GM21423 (cell line): Measurements from ENCODE around the gene WWC1.

ENCODE experiments used
- ATAC-seq: cut with Tn5 transposase; IDR thresholded peaks from one replicate; pipeline ENCODE4 v1.9.1; 2021; ENCODE audit warnings: mild to moderate bottlenecking, moderate library complexity; ENCODE audit not compliant: unreplicated experiment

The WWC1 gene

DNA sequence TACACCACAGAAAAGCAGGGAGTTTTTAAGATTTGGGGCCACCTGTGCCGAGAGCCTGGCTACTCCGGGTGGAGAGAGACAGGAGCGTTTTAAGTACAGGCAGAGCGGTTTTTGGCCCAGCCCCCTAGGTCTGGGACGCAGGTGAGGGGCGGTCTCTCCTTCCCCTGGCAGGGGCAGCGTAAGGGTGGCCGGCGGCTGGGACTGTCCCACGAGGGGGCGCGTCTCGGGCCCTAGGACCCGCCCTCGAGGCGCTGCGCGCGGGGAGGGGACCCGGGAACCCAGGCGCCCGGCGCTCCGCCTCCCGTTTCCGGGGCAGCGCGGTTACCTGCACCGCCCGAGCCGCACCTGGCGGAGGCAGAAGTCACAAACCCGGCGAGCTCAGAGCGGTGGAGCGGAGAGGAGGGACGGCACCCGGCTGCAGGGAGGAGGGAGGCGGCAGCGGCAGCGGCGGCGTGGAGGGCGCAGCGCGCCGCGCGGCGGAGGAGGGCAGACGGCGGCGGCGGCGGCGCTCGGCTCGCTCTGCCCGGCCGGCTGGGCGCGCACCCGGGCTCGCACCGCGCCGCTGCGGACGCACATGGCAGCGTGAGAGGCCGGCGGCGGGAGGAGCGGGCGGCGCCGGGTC is at the start of gene WWC1:
Gene WWC1, plus strand, starts transcription at position 304 of the 622 bp plus-strand sequence. CDS start 508 bp downstream, outside the sequence.
- peak; percentile 77 for ATAC-seq

DNA sequence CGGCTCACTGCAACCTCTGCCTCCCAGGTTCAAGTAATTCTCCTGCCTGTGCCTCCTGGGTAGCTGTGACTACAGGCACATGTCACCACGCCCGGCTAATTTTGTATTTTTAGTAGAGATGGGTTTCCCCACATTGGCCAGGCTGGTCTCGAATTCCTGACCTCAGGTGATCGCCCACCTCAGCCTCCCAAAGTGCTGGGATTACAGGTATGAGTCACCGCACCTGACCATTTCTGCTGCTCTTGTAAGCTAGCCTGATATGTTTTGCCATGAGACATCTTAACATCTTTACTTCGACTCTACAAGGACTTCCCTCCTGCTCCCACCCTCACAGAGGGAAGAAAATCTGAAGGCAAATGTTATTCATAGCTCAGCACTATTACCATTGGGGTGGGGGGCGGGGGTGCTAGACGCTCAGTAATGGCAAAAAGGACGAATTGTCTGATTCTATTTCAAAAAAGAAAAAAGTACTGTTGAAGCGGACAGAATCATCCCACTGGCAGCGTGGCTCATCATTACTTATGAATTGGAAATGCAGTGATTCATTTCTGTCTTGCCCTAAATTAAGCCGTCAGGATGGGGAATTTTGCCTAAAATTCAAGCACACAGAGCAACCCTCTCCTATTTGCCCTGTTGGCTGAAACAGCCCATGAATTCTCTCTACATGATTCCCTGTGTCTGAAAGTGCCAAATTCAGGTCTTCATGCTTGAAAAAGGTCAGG is 46.4 kb upstream of the WWC1 start:
- no peak for ATAC-seq

DNA sequence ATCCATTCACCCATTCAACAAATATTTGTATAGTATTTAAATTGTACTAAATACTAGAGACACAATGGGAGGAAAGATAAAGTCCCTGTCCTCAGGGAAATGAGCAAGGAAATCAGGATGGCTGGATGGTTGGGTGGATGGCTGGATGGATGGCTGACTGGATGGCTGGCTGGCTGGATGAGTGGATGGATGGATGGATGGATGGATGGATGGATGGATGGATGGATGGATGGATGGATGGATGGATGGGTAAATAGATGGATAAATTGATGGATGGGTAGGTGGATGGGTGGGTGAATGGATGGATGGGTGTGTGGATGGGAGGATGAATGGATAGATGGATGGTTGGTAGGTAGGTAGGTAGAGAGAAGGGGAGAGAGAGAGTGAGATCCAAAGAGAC is 41.5 kb upstream of the WWC1 start:
- no peak for ATAC-seq

DNA sequence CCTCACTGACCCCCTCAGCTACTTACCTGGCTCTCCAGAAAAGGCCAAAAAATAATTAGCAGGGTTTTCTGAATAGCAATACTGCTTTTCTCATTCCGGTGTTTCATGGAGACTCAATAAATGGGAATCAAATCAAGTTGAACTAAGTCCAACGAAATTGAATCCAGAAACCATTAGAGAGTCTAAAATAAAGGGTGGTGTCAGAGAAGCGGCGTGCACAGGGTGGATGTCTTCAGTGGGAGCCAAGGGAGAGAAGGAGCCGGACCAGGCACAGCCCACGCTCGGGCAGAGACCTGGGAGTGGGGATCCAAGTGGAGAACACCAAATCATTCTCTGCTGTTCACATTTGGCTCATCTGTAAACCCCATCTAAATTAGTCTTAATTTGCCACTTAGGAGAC is 40.2 kb upstream of the WWC1 start:
- no peak for ATAC-seq

DNA sequence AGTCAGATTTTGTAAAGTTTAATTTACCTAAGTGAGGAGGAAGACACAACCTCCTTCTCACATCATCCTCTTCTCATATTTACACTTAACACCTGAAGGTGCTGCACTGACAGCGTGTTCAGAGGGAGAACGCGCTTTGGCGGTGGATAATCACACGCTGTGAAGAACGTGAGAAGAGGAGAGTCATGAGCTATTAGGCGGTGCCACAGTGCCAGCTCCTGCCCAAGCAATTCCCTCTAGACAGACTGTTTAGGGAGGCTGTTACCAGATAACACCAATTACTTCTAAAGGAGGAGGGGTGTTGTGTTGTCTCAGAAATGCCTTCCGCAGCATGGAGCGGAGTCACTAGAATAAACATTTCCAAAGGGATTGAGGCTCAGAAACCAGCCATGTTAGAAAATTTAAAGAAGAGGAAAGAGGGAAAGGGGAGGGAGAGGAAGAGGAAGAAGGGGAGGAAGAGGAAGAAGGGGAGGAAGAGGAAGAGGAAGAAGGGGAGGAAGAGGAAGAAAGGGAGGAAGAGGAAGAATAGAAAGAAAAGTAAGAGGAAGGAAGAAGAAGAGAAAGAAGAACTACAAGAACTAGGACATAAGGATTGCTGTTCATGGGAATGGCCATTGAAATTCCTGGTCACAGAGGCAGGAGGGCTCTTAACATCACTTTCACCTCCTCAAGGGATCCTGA is 37.3 kb upstream of the WWC1 start:
- no peak for ATAC-seq

DNA sequence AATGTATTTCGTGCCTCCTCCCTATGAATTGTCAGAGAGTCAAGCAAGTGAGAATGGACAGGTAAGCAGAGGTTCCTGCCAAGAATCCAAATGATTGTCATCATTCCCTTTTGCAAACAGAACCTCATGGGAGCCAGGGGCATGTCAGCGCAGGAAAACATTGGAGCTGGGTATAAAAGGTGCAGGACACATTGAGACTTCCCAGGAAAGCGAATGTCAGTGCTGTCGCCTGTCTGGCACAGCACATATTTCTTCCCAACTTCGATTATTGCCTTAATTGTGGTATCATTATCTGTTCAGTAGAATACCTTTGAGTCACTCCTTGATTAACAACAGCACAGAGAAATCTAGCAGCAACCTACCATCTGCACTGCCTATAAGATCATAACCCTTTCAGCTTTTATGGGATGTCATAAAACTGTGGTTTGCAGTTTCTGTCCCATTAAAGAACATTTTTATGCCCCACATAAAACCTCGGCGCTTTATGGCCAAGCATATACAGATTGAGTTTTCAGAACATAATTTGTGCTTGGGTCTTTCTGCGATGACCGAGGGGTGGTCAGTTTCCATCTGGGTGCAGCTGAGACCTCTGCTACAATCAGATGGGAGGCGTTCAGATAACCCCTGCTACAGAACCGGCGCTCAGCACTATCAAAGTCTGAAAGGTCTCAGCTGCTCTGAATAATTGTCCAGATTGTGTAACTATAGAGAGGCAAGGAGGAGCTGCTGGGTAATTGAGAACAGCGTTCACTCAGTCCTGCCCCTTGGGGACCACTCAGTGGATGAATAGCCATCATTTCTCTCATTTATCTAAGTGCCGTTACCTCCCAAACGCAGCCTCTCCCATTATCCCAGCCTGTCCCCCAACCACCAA is 30.9 kb upstream of the WWC1 start:
- no peak for ATAC-seq

DNA sequence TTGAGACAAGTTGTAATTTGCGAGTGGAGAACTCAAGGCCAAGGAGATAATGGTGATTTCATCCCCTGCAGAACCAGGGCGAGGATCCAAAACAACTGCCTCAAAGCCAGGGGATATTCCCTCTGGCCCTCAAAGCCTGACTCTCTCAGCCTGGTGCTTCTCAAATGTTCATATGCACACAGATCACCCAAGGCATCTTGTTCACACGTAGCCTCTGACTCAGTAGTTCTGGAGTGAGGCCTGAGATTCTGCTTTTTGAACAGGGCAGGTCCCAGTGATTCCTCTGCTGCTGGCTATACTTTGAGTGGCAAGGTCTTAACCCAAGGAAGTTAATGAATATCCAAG is 30.2 kb upstream of the WWC1 start:
- ATAC-seq, result no peak

DNA sequence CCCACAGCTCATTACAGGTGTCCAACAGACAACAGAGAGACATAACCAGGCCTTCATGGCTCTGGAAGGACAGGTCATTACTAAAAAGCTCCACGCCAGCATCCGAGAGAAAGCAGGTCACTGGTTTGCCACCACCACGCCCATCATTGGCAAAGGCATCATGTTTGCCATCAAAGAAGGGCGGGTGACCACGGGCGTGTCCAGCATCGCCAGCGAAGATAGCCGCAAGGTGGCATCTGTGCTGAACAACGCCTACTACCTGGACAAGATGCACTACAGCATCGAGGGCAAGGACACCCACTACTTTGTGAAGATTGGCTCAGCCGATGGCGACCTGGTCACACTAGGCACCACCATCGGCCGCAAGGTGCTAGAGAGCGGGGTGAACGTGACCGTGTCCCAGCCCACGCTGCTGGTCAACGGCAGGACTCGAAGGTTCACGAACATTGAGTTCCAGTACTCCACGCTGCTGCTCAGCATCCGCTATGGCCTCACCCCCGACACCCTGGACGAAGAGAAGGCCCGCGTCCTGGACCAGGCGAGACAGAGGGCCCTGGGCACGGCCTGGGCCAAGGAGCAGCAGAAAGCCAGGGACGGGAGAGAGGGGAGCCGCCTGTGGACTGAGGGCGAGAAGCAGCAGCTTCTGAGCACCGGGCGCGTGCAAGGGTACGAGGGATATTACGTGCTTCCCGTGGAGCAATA is 29.3 kb upstream of the WWC1 start:
- ATAC-seq, result no peak

DNA sequence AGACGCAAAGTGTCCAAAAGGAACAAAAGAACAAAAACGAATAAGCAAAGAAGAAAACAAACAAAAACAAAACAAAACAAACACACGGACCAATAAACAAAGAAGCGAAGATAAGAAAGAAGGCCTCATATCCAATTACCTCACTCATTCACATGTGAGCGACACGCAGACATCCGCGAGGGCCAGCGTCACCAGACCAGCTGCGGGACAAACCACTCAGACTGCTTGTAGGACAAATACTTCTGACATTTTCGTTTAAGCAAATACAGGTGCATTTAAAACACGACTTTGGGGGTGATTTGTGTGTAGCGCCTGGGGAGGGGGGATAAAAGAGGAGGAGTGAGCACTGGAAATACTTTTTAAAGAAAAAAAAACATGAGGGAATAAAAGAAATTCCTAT is 28.3 kb upstream of the WWC1 start:
- ATAC-seq, result no peak

DNA sequence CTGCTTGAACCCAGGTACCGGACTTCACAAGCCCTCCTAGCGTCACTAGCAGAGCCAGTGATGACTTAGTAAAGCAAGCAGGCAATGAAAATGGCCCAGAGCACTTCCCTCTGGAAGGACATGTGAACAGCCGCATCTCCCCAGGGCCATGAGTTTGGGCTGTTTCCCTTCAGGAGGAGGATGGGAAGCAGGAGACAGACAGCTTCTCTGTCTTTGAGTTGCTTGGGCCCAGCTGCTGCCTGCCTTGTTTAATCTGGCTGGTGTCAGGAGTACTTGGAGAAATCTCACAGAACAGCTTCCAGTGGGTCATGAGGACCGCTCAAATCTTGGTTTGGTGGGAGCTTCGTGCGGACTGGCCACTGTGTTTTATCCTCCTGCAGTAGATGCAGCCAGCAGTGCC is 25.4 kb upstream of the WWC1 start:
- no peak for ATAC-seq

DNA sequence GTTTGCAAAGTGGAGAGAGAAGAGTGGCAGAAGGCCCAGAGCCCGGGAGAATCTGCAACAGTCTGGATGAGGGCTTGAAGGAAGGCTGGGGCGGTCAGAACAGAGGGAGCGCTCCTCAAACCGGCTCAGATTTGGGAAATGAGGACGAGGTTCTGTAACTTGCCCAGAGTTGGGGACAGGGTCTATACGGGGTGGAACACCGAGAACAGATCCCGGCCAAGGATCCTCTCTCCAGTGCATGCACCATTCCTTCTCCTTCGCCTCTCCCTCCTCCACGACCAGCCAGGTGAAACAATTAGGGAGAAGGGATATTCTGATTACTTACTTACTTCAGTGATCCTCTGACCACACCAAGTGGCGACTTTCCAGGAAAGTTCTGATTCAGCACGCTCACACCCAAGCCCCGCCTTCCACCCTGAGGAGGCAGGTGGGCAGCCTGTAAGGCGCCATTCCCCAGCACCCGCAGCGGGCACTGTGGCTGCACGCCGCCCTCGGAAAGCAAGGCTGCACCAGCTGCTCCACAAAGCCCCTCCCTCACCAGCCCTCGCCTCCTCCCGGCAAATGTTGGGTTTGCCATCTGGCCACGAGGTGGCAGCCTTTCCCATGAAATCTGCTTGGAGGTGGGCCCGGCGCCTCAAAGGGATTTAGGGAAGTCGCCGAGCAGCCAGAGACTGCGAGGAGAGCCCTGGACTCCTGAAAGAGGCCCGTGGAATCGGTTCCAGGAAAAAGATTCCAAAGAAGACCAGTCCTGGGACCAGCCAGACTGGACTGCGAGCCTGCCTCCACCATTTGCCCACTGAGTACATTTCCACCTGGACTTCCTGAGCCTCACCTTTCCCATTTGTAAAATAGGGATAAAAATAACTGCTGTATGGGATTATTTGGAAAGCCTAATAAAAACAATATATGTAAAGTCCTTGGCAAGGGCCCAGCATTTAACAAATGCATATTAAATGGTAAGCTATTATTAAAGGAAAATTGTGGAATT is 22.2 kb upstream of the WWC1 start:
- ATAC-seq, result peak; percentile 90

DNA sequence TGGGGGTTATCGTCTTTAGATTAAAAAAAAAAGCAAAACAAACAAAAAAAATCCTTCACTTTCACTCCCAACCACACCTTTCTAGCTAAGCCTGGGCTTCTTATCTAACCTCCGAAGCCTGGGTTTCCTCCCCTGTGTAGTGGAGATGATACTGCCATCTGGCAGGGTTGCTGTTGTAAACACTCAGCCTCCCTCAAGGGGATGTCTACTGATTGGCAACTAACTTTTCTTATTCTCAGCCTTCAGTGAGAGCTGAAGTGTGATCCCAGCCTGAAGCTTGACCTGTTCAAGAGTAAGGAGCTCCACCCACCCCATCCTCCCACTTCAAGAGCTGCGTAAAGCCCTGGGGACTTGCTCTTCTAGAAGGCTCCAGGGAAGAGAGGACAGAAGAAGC is 21.5 kb upstream of the WWC1 start:
- no peak for ATAC-seq

DNA sequence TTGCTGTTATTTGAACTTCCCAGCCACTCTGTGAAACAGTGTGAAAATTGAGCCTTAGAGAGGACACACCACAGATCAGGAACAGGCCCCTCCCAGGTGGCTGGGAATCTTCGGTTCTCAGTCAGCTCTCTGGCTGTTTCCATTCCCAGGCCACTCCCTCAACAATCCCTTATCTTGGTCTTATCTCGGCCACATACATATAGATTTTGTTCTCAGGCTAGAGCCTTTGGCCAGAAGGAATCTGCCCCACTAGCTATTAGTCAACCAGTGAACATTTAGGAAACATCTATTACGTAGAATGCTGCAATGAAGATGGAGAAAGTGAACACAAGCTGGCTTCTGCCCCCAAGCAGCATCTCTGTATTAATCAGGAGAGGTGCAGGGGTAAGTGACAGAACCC is 21.0 kb upstream of the WWC1 start:
- no peak for ATAC-seq

DNA sequence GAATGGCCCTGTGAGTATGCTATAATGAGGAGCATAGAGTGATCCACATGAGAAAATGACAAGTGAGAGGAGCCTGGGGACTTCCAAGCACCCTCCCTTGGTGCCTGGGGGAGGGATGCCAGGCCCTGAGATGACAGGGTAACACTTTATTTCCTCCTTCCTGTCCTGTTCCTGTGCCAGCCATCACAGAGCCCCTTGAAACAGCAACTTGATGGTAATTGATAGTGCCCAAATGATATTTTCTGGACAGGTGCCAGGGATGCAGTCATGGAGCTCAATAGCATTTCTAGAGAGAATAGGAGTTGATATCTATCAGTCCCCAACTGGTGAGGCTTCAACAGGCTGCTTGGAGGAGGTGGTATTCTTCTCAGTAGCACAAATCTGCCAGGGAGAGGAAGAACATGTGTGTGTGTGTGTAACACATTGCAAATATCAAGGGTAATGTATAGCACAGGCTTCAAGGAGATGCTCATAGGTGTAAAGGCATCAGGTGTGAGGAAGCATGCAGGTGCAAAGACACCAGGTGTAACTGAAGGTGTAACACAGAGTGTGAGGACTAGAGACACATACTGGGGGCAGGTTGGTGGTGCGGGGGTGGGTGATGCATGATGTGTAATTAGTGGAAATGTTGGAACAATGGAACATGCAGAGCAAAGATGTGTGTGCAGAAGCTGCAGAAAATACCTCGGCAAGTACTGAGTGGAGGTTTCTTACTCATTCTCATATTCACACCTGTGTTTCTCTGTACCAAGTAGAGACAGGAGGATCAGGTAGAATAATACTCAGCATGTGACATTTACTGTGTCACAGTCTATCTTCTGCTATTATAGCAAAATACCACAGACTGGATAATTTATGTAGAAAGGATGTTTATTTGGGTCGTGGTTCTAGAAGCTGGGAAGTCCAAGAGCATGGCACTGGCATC is 18.1 kb upstream of the WWC1 start:
- ATAC-seq, result no peak

DNA sequence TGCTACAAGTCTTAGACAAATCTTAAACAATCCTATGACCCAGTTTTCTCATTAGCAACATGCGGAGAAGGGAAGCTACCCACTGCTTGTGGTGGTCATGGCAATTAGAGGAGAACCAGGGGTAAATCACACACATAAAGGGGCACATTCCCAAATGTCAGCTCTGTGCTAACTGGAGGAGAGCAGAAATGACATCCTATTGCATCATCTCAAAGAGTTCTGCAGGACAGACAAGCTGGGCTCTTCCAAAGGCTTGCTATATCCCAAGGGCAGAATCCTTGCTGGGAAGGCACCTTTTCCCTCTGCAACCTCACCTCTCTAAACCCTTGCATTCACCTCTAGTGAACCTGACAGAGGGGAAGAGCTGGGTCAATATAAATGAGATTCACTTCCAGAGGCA is 17.0 kb upstream of the WWC1 start:
- ATAC-seq, result no peak

DNA sequence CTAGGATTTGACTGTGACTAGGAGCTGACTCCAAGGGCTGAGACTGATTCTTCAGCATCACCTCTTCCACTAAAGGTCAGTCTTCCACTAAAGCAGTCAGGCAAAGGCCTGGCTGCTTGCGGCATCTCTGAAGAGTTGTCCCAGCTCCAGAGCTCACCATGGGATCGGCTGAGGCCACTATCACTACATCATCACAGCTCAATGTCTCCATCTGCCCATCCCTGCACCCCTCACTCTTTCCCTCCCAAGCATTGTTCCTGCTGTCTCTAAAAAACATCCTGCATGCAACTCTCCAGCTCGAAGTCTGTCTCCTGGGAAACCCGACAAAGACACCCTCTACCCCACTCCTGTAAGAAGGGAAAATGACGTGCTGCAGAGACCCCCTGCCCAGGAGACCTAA is 15.5 kb upstream of the WWC1 start:
- no peak for ATAC-seq

DNA sequence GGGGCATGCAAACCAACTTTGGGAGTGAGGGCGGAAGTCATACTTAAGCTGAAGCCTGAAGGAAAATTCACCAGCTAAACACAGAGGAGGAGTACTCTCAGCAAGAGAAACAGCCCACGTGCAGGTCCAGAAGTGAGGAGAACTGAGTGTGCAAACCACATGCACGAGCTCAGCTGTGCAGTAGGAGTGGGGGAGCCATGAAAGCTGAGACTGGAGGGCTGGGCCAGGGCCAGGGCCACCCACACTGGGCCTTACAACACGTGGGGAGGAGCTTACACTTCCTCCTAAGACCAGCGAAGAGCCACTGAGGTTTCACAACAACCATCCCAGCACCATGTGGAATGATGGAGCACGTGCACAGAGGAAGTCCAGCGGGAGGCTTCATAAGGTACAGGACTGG is 9.3 kb upstream of the WWC1 start:
- no peak for ATAC-seq

DNA sequence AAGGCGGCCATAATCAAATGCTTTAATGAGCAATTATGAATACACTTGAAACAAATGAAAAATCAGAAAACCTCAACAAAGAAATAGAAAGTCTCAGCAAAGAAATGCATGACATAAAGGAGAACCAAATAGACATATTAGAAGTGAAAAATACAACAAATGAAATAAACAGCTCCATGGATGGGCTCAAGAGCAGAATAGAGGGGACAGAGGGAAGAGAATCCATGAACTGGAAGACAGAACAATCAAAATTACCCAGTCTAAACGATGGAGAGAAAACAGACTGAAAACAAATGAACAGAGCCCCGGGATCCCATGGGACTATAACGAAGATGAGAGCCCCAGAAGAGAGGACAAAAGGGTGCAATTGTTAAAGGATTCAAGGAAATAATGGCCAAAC is 6.6 kb upstream of the WWC1 start:
- ATAC-seq, result no peak

DNA sequence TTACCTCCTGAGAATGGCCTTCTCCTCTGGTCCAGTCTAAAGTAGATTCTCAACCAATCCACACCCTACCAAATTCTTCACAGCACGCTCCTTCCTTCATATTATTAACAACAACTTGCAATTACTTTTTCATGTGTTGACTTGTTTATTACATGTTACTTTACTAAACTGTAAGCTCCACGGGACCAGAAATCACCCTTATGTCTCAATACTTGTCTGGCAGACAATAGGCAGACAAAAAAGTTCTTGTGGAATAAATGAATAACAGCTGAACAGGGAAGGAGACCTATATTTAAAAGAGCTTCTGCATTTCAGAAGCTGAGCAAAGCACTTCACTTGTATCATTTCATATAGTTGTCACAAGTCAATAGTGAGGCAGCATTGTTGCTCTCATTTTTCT is 5.7 kb upstream of the WWC1 start:
- no peak for ATAC-seq
